GM18873 (cell line): Measurements from ENCODE around the gene PGAM1.
"Not testable (repeated sequence)": the region's sequence is repeated elsewhere in the genome, so short reads cannot be mapped to it uniquely, and the experiment has no call there.

Experiments
- ATAC-seq: cut with Tn5 transposase; IDR thresholded peaks from one replicate; pipeline ENCODE4 v1.9.1; 2021; ENCODE audit warnings: mild to moderate bottlenecking, moderate library complexity, moderate number of reproducible peaks; ENCODE audit not compliant: unreplicated experiment, low FRiP score

PGAM1 gene

DNA sequence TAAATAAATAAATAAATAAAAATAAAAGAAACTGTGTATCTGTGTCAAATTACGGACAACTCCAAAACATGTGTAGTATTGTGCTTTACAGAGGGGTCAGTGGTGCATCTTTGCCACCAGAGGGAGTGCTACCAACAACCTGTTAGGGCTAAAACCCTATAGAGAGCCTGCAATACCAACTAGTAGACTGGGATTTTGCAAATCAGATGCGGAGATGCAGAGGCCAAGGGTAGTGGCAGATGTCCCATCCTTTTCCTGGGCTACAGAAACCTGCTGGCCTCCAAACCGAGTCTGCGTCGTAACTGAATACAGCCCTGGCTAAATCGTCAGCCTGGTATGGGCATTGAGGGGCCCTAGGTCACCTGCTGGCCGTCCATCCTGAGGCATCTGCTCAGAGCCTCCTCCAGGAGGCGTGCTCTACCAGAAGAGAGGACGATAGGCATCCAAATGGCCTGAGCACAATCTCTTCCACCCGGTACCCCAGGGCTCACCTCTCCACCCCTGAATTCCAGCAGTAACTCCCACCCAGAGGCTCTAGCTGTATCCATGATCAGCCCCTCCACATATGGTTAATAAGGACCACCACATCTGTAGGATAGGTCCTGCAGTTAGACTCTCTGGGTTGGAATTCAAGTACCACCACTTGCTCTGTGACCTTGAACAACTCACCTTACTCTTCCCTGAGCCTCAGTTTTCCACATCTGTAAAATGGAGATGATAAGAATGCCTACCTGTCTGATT is 18.6 kb upstream of the PGAM1 start:
- peak; percentile 73 for ATAC-seq

DNA sequence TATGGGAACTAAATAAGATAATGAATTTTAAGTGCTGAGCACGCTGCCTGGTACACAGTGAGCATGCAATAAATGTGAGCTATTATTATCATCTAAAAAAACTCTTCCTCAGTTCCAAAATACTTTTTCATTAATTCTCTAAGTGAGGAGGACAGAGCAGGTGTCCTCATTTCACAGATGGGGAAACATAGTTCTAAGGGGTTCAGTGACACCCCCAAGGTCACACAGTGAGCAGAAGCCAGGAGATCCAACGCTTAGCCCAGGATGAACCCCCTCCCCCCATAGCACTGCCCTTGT is 18.1 kb upstream of the PGAM1 start:
- ATAC-seq = no peak

DNA sequence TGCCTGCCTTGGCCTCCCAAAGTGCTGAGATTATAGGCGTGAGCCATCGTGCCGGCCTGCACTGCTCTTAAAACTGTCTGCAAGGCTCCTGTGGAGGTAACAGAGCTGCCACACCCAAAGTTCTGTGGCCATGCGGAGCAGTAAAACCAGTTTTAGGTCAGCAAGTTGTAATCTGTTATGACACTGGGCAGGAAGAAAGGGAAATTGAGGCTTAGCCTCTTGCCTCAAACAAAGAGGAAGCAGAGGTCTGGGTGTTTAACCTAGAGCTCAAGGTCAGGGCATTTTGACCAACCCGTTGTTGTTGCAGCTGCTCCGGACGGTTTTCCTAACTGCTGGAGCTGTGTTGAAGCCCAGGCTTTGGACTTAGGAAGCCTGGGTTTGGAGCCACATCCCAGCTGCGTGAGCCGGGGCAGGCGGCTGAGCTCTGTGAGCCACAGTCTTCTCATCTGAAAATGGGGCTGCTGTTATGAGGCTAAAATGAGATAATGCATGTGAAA is 17.4 kb upstream of the PGAM1 start:
- no peak for ATAC-seq

DNA sequence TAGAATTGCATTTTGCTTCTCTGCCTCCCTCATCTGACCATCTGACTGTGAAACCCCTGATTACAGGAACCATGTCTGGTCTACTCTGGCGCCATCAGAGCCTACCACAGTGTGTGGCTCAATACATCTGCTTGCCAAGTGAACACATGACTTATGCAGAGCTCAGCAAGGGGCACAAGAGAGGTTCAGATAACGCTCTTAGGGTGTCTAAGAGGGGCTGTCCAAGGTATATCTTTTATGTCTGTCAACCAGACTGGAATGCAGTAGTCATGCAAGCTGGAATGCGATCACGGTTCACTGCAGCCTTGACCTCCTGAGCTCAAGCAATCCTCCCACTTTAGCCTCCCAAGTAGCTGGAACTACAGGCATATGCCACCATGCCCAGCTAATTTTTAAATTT is 14.6 kb upstream of the PGAM1 start:
- ATAC-seq = no peak

DNA sequence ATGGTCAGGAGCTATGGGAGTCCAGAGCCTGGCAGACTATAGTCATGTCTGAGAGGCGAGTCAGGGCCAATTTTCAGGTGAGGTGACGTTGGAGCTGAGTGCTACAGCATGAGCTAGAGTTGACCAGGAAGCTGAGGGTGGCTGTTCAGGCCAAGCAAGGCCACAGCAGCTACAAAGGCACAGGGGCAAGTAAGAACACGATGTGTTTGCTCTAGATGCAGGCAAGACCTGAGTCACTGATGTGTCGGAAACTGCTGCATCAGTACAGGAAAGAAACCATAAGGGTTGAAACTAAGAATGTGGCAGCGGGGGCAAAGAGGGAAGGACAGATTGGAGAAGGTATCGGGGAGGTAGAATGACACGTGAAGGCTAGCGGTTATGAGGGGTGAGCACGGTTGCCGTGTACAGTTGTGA is 13.1 kb upstream of the PGAM1 start:
- no peak for ATAC-seq

DNA sequence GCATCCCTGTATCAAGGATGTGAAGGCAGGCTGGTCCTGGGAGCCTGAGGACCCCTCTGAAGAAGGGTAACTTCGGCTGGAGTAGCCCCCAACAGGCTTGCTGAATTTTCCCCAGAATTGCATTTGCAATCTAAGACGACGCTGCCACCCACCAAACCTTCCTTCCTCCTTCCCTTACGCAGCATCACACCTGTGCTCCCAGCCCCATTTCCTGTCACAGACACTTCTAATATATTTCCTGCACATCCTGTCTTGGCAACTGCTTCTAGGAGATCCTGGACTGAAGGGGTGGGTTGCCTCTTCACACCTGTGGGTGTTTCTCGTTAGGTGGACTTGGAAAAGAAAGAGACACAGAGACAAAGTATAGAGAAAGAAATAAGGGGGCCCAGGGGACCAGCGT is 9.4 kb upstream of the PGAM1 start:
- no peak for ATAC-seq

DNA sequence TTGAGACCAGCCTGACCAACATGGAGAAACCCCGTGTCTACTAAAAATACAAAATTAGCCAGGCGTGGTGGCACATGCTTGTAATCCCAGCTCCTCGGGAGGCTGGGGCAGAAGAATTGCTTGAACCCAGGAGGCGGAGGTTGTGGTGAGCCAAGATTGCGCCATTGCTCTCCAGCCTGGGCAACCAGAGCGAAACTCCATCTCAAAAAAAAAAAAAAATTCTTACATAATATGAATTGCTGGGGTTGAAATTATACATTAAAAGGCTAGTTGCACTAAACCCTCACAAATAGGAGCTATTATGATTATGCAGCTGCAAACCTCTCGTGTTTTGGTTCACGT is 2.3 kb upstream of the PGAM1 start:
- not testable (repeated sequence) for ATAC-seq

DNA sequence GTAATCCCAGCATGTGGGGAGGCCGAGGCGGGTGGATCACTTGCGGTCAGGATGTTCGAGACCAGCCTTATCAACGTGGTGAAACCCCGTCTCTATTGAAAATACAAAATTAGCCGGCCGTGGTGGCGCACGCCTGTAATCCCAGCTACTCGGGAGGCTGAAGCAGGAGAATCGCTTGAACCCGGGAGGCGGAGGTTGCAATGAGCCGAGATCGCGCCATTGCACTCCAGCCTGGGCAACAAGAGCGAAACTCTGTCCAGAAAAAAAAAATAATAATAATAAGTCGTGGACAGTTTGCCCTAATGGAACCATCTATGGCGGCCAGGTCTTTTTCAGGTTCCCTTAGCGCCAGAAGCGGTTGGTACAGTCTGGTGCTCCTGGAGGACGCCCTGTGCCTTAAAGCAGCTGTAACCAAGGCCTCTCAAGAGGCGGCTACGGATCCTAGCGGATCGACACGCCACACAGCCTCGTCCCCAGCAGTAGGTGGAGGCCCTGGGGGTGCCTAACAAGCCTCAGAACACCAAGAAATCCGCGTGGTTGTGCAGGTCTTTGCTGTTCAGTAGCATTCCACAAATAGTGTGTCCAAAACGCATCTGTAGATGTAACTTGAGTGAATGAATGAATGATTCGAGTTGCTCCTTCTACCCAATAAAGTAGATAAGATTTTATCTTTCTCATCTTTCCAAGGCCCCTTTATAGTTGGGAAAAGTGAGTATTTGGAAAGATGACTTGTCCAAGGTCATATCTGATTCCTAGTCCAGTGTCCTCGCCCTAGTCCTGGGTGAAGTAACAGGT is 982 bp downstream of the PGAM1 start:
- no peak for ATAC-seq

DNA sequence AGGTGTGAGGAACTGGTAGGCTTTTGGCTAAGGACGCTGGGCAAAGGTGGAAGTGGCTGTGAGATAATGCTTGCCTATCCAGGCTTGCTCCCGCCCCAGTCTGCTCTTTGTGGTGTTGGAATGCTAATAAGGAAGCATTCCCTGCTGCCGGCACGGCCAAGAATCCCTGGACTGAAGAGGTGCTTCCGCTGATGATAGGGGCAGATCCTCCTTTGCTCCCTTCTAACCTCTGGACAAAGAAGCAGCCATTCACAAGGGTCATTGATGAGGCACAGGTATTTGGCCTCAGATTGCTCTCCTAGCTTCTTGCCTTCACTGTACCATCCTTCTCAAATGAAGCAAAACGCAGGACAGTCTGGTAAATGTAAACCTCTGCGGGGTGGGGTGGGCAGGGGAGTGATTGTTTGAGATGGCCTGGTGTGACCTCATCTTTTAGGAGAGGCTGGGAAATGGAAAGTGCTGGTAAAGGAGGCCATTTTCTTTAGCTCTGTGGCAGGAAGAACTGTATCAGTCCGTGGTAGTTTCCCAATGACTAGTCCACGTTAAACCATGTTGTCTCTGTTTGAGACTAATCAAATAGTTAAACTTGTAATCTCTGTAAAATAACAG is 1.7 kb downstream of the PGAM1 start:
- ATAC-seq = no peak

DNA sequence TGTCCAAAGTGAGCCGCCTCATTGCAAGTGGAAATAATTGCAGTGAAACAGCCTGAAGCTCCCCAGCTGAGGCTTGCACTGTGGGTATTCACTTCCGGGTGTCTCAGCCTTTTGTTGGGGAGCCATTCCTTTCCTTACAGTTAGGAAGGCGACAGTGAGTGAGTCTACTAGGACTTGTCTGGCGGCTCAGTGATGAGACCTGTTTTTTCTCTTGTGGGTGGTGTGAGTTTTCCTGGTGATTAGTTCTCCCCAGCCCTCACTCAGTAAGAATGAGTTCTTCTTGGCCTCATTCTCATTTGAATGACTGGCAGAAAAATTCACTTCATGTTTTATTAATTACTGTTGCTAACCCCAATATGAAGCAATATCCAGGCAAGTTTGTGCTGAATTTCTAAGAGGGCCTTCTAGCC is 2.6 kb downstream of the PGAM1 start:
- ATAC-seq = no peak

DNA sequence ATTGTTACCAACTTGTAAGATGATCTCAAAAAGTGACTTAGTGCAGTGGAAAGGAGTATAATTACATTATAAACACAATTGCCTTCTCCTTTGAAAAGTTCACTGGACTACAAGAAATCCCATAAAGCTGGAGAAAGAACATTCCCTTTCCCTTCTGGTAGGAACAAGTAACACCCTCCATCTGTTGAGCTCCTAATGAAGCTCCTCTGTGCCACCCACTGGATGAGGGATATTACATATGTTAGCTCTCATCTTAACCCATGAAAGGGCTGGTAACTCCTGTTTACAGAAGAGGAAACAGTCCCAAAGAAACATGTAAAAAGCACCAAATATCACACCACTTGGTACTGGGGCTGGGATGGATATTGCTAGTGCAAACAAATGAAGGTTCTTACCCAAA is 8.1 kb downstream of the PGAM1 start:
- no peak for ATAC-seq

DNA sequence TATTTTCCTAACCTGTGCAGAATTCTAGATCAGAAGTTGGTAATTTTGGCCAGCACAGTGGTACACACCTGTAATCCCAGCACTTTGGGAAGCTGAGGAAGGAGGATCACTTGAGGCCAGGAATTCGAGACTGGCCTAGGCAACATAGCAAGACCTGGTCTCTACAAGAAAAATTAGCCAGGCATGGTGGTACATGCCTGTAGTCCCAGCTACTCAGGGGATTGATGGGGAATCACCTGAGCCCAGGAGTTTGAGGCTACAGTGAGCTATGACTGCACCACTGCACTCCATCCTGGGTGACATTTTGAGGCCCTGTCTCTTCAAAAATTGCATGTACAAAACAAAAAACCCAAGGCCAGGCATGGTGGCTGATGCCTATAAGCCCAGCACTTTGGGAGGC is 8.6 kb downstream of the PGAM1 start:
- no peak for ATAC-seq

DNA sequence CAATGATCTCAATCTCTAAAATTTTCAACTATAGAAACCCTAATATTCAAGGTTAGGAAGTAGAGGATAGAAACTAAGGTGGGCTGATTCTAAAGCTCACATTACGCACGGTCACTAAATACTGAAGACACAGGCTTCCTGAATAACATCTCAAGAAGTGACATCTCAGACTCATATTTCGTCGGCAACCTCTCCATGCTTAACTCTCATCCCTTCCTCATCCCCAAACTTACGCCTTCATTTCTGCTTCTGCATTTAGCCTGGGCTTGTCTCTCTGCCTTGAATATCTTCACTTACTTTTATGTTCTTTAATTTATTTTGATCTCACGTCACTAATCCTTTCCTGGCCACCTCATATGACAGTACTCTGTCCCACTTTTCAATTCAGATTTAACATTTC is 9.2 kb downstream of the PGAM1 start:
- no peak for ATAC-seq

DNA sequence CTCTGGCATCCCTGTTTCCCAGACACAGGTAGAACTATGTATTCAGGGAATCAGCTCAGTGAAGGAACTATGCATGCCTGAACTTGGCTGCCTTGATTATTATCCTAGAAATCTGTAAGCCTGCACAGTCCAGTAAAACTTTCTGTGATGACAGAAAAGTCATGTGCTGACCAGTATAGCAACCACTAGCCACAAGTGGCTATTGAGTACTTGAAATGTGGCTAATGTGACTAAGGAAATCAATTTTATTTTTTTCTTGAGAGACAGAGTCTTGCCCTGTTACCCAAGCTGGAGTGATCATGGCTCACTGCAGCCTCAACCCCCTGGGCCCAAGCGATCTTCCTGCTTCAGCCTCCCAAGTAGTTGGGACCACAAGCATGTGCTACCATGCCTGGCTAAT is 16.3 kb downstream of the PGAM1 start:
- ATAC-seq = no peak

DNA sequence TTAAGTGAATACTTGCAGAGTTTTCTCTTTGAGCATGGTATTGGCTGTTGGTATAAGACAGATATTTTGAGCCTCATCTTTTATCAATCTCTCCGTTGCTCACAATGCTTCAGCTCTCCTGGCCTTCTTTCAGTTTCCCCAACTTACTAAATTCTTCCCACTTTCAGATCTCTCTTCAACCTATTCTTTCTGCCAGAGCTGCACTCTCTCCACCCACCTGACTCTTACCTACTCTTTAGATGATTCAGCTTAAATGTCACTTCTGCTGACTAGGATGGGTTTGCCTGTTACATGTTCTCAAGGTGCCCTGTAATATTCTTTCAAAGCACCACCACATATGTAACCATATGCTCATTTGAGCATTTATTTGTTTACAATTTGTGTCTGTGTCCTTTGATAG is 18.2 kb downstream of the PGAM1 start:
- ATAC-seq = no peak

DNA sequence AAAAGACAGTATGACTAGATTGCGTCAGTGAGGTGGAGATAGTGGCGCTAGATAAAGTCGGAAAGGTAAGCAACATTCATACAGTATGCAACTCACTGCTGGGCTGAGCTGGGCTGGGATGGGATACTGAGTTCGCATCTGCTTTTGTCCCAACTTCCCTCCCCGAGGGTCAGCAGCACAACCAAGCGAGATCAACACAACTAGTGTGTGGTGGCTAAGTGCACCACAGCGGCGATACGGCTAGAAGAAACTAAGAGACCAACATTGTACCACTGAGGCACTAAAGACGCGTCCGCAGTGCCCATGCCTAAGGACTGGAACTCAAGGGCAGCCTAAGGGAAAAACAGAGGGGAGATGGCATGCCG is 19.3 kb downstream of the PGAM1 start:
- no peak for ATAC-seq

DNA sequence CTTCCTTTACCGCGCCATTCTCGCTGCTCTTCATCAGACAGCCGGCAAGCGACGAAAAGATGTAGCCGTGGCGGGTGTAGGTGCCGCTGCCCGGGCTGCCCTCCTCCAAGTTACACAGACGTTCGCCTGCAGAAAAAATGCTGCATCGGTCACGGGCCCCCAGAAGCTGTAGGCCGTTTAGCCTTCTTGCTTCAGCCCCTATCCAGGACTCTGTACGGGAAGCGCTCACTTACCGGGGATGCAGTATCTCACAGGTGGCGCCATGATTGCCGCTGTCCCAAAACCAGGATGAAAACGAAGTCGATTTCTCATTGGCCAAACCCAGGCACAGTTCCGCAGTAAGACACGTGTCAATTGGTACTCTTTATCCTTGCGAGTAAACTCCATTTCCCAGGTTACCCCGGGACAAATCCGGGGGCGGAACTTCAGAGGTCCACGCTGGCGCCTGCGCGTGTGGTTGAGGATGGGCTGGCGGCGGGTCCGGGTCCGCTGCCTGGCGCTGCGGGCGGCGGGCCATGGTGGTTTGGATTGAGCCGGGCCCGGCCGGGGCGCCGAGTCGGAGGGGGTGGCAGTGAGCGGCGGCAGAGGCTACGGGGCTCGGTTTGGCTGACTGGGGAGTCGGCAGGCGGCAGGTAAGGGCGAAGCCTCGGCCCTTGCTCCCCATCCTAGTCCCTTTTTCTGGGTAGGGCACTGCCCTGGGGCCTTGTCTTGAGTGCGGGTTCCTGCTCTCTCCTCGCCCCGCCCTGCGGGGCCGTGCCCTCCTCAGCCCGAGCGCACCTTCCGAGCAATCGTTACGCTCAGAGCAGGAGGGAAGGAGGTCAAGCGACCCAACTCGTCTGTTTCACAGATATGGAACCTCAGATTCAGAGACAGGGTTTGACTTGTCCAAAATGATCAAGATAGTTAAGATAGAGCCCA is 20.0 kb downstream of the PGAM1 start, which contains the start of the genes EXOSC1 and ZDHHC16:
EXOSC1 (minus strand) TSS at position 285 of the 918 bp plus-strand sequence; CDS start at position 264, 21 bp downstream.
ZDHHC16 (plus strand) TSS at position 454 of the 918 bp plus-strand sequence. CDS start 5,501 bp downstream, outside the sequence.
- peak; percentile 95 for ATAC-seq

DNA sequence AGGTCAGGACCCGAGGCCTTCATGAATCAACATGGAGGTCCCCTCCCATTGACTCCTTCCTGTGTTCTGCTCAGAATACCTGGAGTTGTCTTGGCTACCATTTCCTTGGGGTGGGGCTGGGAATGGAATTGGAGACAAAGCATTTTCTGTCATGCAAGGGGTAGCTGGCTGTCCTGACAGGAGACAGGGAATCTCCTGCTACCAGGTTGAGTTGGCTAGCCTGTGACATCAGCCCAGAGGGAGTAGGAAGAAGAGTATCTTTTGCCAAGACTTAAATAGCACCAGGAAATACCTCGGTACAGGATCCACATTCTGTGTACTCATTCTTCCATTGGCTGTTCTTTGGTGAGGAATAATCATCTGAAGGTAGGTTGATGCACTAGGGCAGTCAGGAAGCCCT is 24.8 kb downstream of the PGAM1 start:
- ATAC-seq = no peak

DNA sequence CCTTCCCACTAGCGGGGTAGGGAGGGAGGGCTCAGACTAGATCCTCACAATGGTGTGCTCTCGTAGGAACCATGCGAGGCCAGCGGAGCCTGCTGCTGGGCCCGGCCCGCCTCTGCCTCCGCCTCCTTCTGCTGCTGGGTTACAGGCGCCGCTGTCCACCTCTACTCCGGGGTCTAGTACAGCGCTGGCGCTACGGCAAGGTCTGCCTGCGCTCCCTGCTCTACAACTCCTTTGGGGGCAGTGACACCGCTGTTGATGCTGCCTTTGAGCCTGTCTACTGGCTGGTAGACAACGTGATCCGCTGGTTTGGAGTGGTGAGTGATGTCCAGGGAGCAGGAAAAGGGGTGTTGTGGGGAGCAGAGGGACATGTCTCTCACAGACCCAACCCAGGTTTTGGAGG is 25.6 kb downstream of the PGAM1 start:
- ATAC-seq = no peak

DNA sequence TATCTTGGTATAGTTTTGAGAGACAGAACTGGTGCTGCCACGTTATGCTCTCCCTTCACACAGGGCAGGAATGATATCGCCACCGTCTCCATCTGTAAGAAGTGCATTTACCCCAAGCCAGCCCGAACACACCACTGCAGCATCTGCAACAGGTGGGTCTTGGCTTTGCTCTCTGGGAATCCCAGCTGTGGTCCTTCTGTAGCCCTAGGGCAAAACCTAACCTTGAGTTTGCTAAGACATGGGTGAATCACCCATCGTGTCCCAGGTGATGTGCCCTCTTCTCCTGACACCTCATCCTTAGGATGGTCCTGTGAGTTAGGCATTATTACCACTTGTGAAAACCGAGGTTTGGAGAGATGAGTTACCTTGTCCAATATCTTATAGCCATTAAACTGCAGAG is 26.4 kb downstream of the PGAM1 start:
- ATAC-seq = no peak
